NCI-H524 treated with DMSO at 0.1 percent for 48 hours (cell line): ENCODE results near the gene PRKCQ.
"Not testable (repeated sequence)": the region's sequence is repeated elsewhere in the genome, so short reads cannot be mapped to it uniquely, and the experiment has no call there.

Source experiments
- DNase-seq: peaks from one replicate; lab custom pipeline; 2025; lab: John Stamatoyannopoulos, UW

PRKCQ gene

GRCh38 chr10:6593241-6593671 is 13.2 kb upstream of the PRKCQ start:
- DNase-seq = no peak

GRCh38 chr10:6592080-6592479 is 12.0 kb upstream of the PRKCQ start:
- no peak for DNase-seq

- DNase-seq = no peak
These were observed 11.6 kb upstream of the PRKCQ start for GRCh38 chr10:6591668-6592067.

- no peak for DNase-seq
These were observed 10.0 kb upstream of the PRKCQ start for GRCh38 chr10:6590100-6590499.

- DNase-seq = no peak
These were observed 9.4 kb upstream of the PRKCQ start for GRCh38 chr10:6589287-6590094.

- no peak for DNase-seq
These were observed 8.8 kb upstream of the PRKCQ start for GRCh38 chr10:6588845-6589244.

GRCh38 chr10:6588082-6588481 is 8.0 kb upstream of the PRKCQ start:
- no peak for DNase-seq

- DNase-seq = no peak
These were observed 6.4 kb upstream of the PRKCQ start for GRCh38 chr10:6586501-6586900.

- no peak for DNase-seq
These were observed 3.4 kb upstream of the PRKCQ start for GRCh38 chr10:6583447-6583846.

- DNase-seq = not testable (repeated sequence)
These were observed 2.8 kb upstream of the PRKCQ start for GRCh38 chr10:6582913-6583312.

- no peak for DNase-seq
These were observed 2.2 kb upstream of the PRKCQ start for GRCh38 chr10:6582298-6582697.

GRCh38 chr10:6581778-6582228 is 1.7 kb upstream of the PRKCQ start:
- DNase-seq = no peak

- DNase-seq = not testable (repeated sequence)
These were observed 1.1 kb upstream of the PRKCQ start for GRCh38 chr10:6581223-6581622.

GRCh38 chr10:6580279-6581029 is 378 bp upstream of the PRKCQ start:
- DNase-seq = no peak

- DNase-seq = no peak
These were observed 733 bp downstream of the PRKCQ start for GRCh38 chr10:6579183-6579903.

- DNase-seq = no peak
These were observed 1.3 kb downstream of the PRKCQ start for GRCh38 chr10:6578795-6579182.

GRCh38 chr10:6578251-6578771 is 1.8 kb downstream of the PRKCQ start:
- no peak for DNase-seq

- DNase-seq = no peak
These were observed 3.8 kb downstream of the PRKCQ start for GRCh38 chr10:6576326-6576725.

- DNase-seq = no peak
These were observed 5.4 kb downstream of the PRKCQ start for GRCh38 chr10:6574664-6575176.

- no peak for DNase-seq
These were observed 9.2 kb downstream of the PRKCQ start for GRCh38 chr10:6570893-6571292.

- no peak for DNase-seq
These were observed 10.8 kb downstream of the PRKCQ start for GRCh38 chr10:6569259-6569658.

- no peak for DNase-seq
These were observed 12.2 kb downstream of the PRKCQ start for GRCh38 chr10:6567884-6568283.
